Transverse colon (tissue), 3 donors: ENCODE results near the gene HPCAL1.

Source experiments
- CTCF ChIP-seq, 5 experiments: fragments of 200-600 bp in 3 of 5; fragments of 450-650 bp in 2 of 5; sonication (generic) in 3 of 5; IDR thresholded peaks; 1 replicate in 2 of 5; 2 replicates in 3 of 5; pipeline ENCODE4 v1.5.1; 2016 to 2017; ENCODE audit warnings: antibody characterized with exemption in 5 of 5, inconsistent platforms in 3 of 5, mild to moderate bottlenecking in 2 of 5, moderate library complexity in 1 of 5
- POLR2A ChIP-seq: fragments of 450-650 bp; IDR thresholded peaks from one replicate; pipeline ENCODE4 v1.6.1; 2016; ENCODE audit warnings: antibody characterized with exemption, mild to moderate bottlenecking, moderate library complexity

- TF ChIP-seq CTCF (IDR thresholded peaks at IDR 0.05) (no peak), POLR2A (no peak)
Observed at GRCh38 chr2:10435820-10436204, 133.1 kb downstream of the HPCAL1 start.
